T-helper 2 cell treated with Interferon-gamma antibody and Interleukin-4, amounts not matched to agents 5 μg/mL and 100 μg/mL, for 36 hours (primary cell): ENCODE measurements around the gene MINDY1.

Experiments used
- DNase-seq: peaks from one replicate; pipeline ENCODE4 v3.0.0; 2021; ENCODE audit warnings: low spot score
- H3K27ac Mint-ChIP-seq: one replicate; pipeline ENCODE4 v1.8.0; 2021; ENCODE audit warnings: mild to moderate bottlenecking, mixed read lengths
- H3K27me3 Mint-ChIP-seq: one replicate; pipeline ENCODE4 v1.8.0; 2021; ENCODE audit warnings: low read depth, mixed read lengths
- H3K36me3 Mint-ChIP-seq: one replicate; pipeline ENCODE4 v1.8.0; 2021; ENCODE audit warnings: low read depth, mixed read lengths
- H3K4me1 Mint-ChIP-seq: one replicate; pipeline ENCODE4 v1.8.0; 2021; ENCODE audit warnings: low read depth, mixed read lengths
- H3K4me3 Mint-ChIP-seq: one replicate; pipeline ENCODE4 v1.8.0; 2022; ENCODE audit warnings: mild to moderate bottlenecking, moderate library complexity, mixed read lengths
- H3K9me3 Mint-ChIP-seq: one replicate; pipeline ENCODE4 v1.8.0; 2021; ENCODE audit warnings: mixed read lengths

The MINDY1 gene

DNA sequence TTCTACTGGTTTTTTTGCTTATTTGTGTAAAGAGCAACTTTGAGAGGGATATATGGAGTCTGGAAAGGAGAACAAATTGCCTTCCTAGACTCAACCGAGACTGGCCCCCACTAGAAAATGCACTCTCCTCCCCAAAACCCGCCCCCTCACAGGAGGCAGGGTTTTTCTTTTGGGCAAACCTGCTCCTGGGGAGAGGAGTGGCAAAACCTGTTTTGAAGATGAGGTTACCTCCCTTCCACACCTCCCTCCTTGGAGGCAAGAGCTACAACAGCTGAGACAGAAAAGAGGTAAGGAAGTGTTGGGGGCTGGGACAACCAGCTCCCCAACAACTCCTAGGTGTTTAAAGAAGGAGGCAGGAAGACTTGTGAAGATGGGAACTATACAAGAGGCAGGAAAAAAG, 29.7 kb upstream of the MINDY1 start, which contains the start of gene BNIPL:
BNIPL (plus strand) TSS at position 231 of the 400 bp plus-strand sequence; CDS start at position 371, 140 bp downstream.
- no peak within 1 kb of the TSS for H3K4me3 Mint-ChIP-seq
- no peaks in the 10 kb centered on the region for H3K9me3 Mint-ChIP-seq
- H3K27ac Mint-ChIP-seq: no peak within 1 kb of the TSS
- DNase-seq: no peak
- H3K27me3 Mint-ChIP-seq: no peaks in the 10 kb centered on the region
- H3K36me3 Mint-ChIP-seq: peaks cover 15% of the 10 kb centered on the region
- H3K4me1 Mint-ChIP-seq: no peaks in the 10 kb centered on the region

DNA sequence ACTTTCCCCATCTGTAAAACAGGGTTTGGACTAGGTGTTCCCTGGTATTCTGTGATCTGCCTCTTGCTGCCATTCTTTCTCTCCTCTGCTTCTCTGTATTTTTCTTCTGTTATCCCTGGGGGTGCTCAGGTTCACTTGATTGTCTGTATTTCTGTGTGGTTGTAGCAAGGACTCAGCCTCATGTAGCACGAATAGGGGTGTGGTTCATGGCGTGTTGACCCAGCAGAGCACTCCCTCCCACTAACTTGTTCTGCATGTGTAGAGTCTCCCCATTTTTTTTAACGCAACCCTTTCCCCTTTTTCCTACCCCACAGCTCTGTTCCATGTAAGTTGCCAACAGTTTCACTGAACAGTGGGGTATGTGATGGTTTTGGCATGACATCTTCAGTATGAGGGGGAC, 28.5 kb upstream of the MINDY1 start:
- H3K36me3 Mint-ChIP-seq: peaks cover 17% of the 10 kb centered on the region
- no peak overlapping the region for H3K27ac Mint-ChIP-seq
- DNase-seq: no peak
- no peaks in the 10 kb centered on the region for H3K4me1 Mint-ChIP-seq
- no peak overlapping the region for H3K4me3 Mint-ChIP-seq
- H3K9me3 Mint-ChIP-seq: no peaks in the 10 kb centered on the region
- no peaks in the 10 kb centered on the region for H3K27me3 Mint-ChIP-seq

DNA sequence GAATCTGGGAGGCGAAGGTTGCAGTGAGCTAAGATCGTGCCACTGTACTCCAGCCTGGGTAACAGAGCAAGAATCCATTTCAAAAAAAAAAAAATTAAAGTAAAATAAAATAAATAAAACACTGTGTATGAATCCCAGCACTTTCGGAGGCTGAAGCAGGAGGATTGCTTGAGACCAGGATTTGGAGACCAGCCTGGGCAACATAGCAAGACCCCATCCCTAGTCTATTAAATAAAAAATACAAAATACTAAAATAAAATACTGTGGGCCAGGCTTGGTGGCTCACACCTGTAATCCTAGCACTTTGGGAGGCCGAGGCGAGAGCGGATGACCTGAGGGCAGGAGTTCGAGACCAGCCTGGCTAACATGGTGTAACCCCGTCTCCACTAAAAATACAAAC, 25.5 kb upstream of the MINDY1 start:
- H3K36me3 Mint-ChIP-seq: peaks cover 30% of the 10 kb centered on the region
- H3K27me3 Mint-ChIP-seq: no peaks in the 10 kb centered on the region
- H3K4me1 Mint-ChIP-seq: no peaks in the 10 kb centered on the region
- no peak overlapping the region for H3K27ac Mint-ChIP-seq
- no peaks in the 10 kb centered on the region for H3K9me3 Mint-ChIP-seq
- DNase-seq: no peak
- H3K4me3 Mint-ChIP-seq: no peak overlapping the region

DNA sequence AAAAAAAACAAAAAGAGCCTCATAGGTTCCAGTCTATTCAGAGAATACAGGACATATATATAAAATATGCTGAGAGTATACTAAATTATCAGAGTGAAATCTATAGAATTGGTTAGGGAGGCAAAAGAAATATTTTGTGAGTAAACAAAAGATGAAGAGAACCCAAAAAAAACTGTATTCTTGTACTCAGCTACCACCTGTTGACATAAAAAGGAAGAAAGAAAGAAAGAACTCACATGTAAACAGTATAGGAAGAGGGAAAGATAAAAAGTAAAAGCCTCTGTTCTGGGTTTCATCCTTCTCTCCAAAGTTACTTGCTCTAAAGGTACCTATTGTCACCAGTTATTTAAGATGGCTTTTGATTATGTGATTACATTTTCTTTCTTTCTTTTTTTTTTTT, 19.8 kb upstream of the MINDY1 start:
- peaks cover 27% of the 10 kb centered on the region for H3K36me3 Mint-ChIP-seq
- no peaks in the 10 kb centered on the region for H3K27me3 Mint-ChIP-seq

DNA sequence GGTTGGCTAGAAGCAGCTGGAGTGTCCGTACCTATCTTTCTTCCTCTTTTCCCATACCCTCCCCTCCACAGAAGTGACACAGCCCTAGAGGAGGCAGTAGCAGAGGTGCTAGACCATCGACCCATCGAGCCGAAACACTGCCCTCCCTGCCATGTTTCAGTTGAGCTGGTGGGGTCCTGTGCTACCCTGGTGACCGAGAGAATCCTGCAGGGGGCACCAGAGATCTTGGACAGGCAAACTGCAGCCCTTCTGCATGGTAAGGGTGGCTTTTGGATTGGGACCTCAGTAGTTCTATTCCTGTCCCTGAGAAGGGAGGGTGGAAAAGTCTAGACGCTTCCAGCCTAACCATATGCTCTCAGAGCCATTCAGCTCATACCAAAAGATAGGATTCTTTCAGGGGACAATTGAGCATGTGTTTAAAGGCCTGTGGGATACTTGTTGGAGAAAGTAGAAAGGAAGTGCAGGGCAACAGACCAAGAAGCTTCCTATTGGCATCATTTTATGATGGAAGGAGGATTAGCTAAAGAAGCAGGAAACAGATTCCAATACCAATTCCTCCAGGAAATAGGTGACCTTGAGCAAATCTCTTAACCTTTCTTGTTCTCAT, 17.9 kb upstream of the MINDY1 start:
- Mint-ChIP-seq H3K4me1 (peaks cover 4% of the 10 kb centered on the region), H3K9me3 (no peaks in the 10 kb centered on the region), H3K27me3 (no peaks in the 10 kb centered on the region), H3K4me3 (peak overlapping the region; percentile 49), H3K36me3 (peaks cover 23% of the 10 kb centered on the region), H3K27ac (no peak overlapping the region)
- peak; percentile 62 for DNase-seq

More for the DNA sequence above, 19.8 kb upstream of the MINDY1 start:
- no peak overlapping the region for H3K4me3 Mint-ChIP-seq
- no peak for DNase-seq
- peaks cover 4% of the 10 kb centered on the region for H3K4me1 Mint-ChIP-seq
- H3K27ac Mint-ChIP-seq: no peak overlapping the region
- H3K9me3 Mint-ChIP-seq: no peaks in the 10 kb centered on the region

DNA sequence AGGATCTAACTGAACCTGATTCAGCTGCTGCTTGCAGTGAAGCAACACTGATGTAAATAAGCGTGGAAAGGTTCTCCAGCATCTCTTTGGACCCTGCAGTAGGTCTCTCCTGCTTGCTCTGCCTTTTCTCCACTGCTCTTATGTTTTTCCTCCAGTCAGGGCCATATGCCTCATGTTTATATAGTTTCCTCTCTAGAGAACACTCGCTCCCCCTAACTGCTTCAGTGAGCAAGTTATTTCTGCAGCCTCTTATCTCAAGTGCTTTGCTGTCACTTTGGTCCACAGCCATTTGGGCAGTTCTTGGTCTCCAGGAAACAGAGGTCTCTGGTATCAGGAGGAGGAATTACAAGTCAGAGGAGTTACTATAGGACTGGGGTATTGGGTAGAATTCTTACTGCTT, 6.8 kb upstream of the MINDY1 start:
- Mint-ChIP-seq H3K36me3 (peaks cover 3% of the 10 kb centered on the region), H3K27me3 (no peaks in the 10 kb centered on the region), H3K27ac (no peak overlapping the region), H3K4me1 (peaks cover 23% of the 10 kb centered on the region), H3K4me3 (no peak overlapping the region), H3K9me3 (no peaks in the 10 kb centered on the region)
- DNase-seq: no peak

DNA sequence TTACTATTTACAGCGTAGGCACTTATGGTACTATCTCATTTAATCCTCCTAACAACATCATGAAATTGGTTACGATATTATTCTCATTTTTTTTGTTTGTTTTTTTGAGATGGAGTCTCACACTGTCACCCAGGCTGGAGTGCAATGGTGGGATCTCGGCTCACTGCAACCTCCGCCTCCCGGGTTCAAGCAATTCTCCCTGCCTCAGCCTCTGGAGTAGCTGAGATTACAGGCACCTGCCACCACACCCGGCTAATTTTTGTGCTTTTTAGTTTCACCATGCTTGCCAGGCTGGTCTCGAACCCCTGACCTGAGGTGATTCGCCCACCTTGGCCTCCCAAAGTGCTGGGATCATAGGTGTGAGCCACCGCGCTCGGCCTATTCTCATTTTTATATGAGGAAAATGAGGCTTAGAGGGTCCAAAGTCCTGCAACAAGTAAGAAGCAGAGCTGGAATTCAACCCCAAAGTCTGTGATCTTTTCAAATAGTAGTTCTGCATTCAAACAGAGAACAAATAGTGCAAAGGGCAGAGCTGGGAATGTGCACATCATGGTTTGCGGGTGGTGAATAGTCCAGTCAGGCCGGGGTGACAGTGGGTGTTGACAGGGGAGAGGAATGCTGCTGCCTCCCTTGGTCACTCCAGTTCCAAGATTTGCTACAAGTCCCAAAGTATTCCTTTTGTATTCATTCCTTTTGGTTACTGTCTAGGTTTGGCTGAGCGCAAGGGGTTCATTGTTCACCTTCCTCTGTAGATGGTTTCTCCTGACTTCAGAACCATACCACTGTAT, 6.2 kb upstream of the MINDY1 start:
- Mint-ChIP-seq H3K4me3 (no peak overlapping the region), H3K36me3 (peaks cover 3% of the 10 kb centered on the region), H3K9me3 (no peaks in the 10 kb centered on the region), H3K4me1 (peaks cover 25% of the 10 kb centered on the region), H3K27ac (no peak overlapping the region), H3K27me3 (no peaks in the 10 kb centered on the region)
- DNase-seq: no peak

DNA sequence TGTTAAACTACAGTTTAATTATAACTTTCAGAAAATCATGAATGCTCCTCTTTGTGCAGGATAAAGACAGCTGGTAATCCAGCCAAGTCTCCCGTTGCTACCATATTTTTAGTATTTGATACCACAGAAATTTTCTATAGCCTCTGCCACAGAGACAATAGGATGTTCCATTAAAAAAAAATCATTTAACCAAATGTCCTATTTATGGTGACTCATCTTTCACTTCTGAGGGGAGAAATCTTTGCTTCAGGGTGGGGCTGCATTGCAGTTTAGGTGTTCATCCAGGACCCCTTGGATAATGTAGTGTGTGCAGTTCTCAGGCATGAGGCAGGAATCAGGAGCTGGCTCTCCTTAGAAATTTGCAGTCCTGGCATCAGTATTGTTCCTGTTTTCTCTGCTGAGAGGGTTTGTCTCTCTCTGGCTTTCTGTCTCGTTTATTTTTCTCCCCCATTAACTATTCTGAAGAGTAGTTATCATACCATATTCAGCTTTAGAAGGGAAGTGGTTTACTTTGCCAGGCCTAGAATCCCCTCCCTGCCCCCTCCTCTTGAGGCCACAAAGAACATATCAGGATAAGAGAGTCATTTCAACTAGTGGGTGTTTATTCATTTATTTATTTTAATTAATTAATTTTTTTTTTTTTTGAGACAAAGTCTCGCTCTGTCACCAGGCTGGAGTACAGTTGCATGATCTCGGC, 4.6 kb upstream of the MINDY1 start:
- H3K4me1 Mint-ChIP-seq: peaks cover 39% of the 10 kb centered on the region
- H3K27me3 Mint-ChIP-seq: no peaks in the 10 kb centered on the region
- no peaks in the 10 kb centered on the region for H3K9me3 Mint-ChIP-seq
- H3K27ac Mint-ChIP-seq: peak overlapping the region; percentile 54
- no peak for DNase-seq
- H3K36me3 Mint-ChIP-seq: peaks cover 3% of the 10 kb centered on the region
- H3K4me3 Mint-ChIP-seq: peak overlapping the region; percentile 43

DNA sequence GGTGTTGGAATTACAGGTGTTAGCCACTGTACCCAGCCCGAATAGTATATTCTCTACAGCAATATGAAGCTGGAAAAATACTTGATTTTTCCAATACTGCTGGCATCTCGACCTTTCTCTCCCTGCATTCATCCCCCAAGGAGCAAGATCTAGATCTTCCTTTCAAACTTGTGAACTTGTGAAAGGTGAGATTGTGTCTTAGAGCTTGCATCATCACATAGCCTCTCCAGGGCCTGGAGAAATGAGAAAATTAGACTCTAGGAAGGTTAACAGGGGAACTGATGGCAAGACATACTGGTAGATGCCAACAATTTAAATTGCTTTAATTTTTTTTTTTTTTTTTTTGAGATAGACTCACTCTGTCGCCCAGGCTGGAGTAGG, 3.6 kb upstream of the MINDY1 start:
- Mint-ChIP-seq H3K27me3 (no peaks in the 10 kb centered on the region), H3K4me1 (peaks cover 49% of the 10 kb centered on the region), H3K9me3 (no peaks in the 10 kb centered on the region), H3K36me3 (peaks cover 3% of the 10 kb centered on the region), H3K27ac (no peak overlapping the region), H3K4me3 (peak overlapping the region; percentile 13)
- DNase-seq: no peak

DNA sequence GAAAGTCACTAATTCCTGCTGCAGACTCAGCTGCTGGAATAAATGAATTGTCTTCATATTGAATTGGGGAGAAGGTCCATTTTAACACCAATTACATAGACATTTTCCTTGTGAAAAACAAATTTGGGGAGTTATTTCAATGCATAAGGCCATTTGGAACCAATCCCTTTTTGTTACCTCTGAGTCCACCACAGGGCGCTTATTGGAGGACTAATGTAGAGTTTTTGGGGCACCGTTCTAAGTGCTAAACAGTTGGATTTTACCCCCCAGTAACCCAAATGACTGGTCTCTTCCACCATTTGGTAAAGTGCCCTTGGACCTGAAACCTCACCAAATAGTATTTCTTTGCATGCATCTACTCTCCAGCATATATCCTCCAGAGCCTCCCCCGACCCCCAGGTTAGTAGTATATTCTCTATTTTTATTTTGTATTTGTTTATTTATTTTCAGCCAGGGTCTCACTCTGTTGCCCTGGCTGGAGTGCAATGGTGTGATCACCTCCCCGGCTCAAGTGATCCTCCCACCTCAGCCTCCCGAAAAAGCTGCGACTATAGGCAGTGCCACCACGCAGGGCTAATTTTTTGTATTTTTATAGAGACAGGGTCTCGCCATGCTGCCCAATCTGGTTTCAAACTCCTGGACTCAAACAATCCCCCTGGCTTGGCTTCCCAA, 3.1 kb upstream of the MINDY1 start:
- peaks cover 3% of the 10 kb centered on the region for H3K36me3 Mint-ChIP-seq
- no peak for DNase-seq
- peaks cover 52% of the 10 kb centered on the region for H3K4me1 Mint-ChIP-seq
- H3K27me3 Mint-ChIP-seq: no peaks in the 10 kb centered on the region
- peak overlapping the region; percentile 98 for H3K4me3 Mint-ChIP-seq
- no peaks in the 10 kb centered on the region for H3K9me3 Mint-ChIP-seq
- no peak overlapping the region for H3K27ac Mint-ChIP-seq

DNA sequence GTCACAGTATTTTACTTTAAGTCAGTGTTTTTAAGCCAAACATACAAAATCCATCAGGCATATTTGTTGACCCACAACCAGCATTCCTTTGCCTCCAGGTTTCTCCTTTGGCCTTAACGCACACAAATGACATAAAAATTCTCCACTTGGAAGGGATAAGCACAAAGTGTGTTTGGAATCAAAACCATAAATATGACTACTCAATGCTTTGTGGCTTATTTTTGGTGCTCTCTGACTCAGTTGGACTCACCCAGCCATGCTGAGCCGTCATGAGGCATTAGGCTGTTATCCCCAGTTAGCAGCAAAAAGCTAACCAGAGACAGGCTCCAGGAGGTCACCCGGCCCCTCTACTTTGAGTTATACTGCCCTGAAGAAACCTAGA, 2.5 kb upstream of the MINDY1 start:
- H3K36me3 Mint-ChIP-seq: peaks cover 3% of the 10 kb centered on the region
- DNase-seq: no peak
- no peaks in the 10 kb centered on the region for H3K27me3 Mint-ChIP-seq
- H3K4me1 Mint-ChIP-seq: peaks cover 56% of the 10 kb centered on the region
- peak overlapping the region; percentile 98 for H3K4me3 Mint-ChIP-seq
- H3K9me3 Mint-ChIP-seq: no peaks in the 10 kb centered on the region
- H3K27ac Mint-ChIP-seq: peak overlapping the region; percentile 92

DNA sequence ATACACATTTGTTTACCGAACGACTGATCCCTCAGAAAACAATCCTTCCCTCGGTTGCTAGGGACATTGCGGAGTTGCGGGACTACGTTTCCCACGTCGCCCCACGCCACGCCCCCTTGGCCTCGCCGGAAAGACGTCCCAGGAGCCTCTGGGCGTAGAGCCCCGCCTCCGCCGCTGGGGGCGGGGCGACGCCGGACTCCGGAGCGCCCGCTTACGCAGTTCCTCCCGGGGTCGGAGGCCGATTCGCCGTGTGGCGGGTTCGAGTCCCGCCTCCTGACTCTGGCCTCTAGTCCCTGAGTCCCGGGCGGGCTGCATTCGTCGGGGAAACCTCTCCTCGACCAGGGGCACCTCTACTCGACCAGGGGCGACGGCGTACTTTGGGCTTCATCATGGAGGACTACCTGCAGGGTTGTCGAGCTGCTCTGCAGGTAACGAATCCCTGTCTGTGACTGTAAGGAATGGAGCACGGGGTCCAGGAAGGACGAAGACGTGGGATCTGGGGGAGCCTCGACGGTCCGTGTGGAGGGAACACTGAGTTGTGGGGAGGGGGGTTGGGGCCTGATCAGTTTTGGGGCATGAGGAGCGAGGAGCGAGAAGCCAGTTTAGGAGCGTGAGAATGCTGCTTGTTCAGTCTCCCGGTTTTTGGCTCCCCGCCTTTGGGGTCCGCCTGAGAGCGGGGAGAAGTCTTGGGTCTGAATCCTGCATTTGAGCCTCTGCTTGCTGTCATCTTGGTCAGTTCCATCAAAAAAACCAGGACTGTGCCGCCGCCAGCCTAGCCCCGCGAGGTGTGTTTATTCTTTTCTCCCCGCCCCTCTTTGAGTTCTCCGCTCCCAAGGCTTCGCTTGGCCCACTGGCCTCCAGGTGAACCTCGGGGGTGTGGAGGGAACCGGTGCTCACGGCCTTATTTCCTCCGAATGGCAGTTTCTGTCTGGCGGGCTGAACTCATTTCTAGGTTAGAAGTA, 1.8 kb upstream of the MINDY1 start, which contains the start of gene PRUNE1:
PRUNE1 (plus strand) TSS at position 206 of the 962 bp plus-strand sequence; CDS start at position 390, 184 bp downstream.
- Mint-ChIP-seq H3K27me3 (no peaks in the 10 kb centered on the region), H3K9me3 (no peaks in the 10 kb centered on the region), H3K36me3 (peaks cover 3% of the 10 kb centered on the region), H3K4me1 (peaks cover 60% of the 10 kb centered on the region), H3K27ac (peak within 1 kb of the TSS; percentile 92), H3K4me3 (peak within 1 kb of the TSS; percentile 98)
- peak; percentile 96 for DNase-seq

DNA sequence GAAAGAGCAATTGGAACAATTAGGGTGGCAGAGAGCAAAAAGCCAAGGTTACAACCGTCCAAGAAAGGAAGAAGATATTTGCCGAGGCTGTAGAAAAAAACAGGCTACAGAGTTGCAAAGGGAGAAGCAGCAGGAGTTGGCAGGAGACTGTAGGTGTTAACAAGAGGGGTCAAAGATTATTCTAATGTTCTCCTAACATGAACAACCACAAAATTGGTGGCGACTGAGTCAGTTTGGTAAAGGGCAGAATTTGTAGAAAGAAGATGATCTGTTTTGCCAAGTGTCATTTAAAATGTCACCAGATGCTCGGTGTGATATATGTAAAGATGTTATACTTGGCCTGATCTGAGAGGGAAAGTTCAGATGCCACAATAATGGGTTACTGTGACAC, 1.1 kb upstream of the MINDY1 start:
- Mint-ChIP-seq H3K27ac (peak overlapping the region; percentile 92), H3K27me3 (no peaks in the 10 kb centered on the region), H3K4me1 (peaks cover 64% of the 10 kb centered on the region), H3K36me3 (peaks cover 4% of the 10 kb centered on the region), H3K4me3 (peak overlapping the region; percentile 98), H3K9me3 (no peaks in the 10 kb centered on the region)
- DNase-seq: no peak
